AG09319 (cell line): ENCODE data around the gene MICU2.

Source experiments
- DNase-seq: peaks from one replicate; pipeline ENCODE4 v3.0.0-alpha.2; 2010; ENCODE audit warnings: low read depth; ENCODE audit errors: extremely low read depth
- TF ChIP-seq, protein P1 (sequence below): IDR thresholded peaks from 2 replicates; pipeline ENCODE4 v1.5.1; 2011; ENCODE audit warnings: low read depth, mild to moderate bottlenecking, inconsistent platforms, low read length, moderate library complexity

Gene MICU2

DNA sequence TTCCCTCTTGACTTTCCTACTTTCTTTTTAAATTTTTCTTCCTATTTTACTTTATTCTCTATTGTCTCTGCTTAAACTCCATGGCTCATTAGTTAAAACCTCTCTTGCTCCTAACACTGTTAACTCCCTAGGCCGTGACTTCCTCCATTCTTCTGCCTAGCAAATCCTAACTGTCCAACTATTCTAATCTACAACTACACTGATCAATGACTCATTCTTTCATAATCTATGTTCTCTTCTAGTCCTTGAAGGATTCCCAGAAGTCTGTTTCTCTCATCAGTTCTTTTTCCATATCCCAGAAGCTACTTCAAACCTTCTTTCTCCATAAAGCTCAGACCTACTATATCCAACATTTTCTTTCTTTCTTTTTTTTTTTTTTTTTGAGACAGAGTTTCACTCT, 66.9 kb downstream of the MICU2 start:
- no peak for DNase-seq
- TF ChIP-seq, protein P1, sequence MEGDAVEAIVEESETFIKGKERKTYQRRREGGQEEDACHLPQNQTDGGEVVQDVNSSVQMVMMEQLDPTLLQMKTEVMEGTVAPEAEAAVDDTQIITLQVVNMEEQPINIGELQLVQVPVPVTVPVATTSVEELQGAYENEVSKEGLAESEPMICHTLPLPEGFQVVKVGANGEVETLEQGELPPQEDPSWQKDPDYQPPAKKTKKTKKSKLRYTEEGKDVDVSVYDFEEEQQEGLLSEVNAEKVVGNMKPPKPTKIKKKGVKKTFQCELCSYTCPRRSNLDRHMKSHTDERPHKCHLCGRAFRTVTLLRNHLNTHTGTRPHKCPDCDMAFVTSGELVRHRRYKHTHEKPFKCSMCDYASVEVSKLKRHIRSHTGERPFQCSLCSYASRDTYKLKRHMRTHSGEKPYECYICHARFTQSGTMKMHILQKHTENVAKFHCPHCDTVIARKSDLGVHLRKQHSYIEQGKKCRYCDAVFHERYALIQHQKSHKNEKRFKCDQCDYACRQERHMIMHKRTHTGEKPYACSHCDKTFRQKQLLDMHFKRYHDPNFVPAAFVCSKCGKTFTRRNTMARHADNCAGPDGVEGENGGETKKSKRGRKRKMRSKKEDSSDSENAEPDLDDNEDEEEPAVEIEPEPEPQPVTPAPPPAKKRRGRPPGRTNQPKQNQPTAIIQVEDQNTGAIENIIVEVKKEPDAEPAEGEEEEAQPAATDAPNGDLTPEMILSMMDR: no peak

DNA sequence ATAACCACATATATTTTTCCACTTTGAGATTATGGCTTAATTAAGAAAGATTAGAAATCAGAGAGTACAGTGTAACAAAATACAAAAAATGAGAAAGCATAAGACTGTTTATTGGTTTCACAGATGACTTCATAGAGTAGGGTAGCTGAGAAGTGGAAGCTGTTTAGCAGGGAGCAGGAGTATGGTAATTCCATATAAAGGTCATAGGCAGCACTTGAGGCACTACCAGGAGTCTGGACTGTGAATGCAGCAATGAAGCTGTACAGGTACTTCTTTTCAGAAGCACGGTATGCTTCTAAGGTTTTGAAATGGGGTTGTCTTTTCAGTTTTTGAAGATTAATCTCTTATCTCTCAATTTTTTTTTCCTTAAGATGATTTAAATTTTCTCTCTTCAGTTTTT, 69.2 kb downstream of the MICU2 start:
- no peak for DNase-seq
- TF ChIP-seq, protein P1: no peak

DNA sequence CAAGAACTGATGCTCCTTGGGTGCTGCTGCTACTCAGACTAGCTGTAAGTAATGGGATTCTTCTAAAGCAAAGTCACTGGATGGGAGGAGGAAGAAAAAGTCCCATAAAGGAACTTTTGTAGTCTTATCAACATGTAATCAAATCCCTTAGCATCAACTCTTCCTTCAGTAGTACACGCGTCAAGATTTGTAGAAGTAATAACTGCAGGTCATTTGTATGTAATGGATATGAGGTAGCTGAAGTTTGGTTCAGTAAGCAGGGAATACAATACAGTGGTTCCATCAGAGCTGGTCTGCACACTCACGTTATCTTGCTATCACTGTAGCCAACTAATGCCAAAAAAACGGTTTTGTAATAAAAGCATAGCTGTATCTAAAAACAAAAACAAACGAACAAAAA, 72.5 kb downstream of the MICU2 start:
- TF ChIP-seq, protein P1: no peak
- DNase-seq: no peak

DNA sequence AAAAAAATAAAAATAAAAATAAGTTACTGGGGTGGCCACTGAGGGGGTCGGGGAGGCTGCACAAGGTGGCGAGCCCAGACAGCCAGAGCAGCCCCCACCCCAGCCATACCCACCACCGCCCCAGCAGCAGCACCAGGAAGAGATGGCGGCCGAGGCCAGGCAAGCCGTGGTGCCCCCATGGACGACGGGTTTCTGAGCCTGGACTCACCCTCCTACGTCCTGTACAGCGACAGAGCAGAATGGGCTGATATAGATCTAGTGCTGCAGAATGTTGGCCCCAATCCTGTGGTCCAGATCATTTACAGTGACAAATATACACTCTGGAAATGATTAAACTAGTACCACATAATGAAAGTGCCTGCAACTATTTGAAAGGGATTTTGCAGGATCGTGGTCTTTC, 73.3 kb downstream of the MICU2 start:
- no peak for DNase-seq

DNA sequence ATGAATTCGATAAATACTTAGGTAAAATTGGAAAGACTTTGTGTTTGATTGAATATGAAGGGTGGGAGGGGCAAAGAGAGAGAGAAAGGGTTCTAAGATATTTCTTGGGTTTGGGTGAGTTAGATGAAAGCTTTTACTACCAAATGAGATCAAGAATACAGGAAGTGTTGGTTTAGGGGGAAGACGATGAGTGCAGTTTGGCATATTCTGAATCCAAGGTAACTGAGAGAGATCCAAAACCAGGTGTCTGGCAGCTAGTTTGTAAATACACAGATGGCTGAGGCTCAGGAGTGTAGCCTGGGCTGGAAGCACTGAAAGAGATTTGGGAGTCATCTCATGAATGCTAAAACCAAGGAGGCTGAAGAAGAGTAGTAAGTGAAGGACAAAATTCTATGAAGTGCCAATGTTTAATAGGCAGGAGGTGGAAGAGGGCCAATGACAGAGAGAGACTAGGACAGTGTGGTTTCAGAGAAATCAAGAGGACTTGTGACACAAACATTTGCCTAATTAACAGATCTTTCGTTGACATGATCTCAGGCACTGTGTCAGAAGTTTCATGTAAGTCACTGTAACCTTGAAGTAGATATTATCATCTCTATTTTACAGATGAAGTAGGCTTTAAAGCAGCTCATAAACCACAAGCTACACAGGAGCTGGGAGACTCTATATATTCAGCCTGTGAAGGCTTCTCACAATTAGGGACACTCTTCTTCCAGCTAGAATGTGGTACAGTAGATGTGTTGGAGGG, 74.7 kb downstream of the MICU2 start:
- TF ChIP-seq, protein P1: no peak
- no peak for DNase-seq

More for the DNA sequence above, 73.3 kb downstream of the MICU2 start:
- TF ChIP-seq, protein P1: no peak

DNA sequence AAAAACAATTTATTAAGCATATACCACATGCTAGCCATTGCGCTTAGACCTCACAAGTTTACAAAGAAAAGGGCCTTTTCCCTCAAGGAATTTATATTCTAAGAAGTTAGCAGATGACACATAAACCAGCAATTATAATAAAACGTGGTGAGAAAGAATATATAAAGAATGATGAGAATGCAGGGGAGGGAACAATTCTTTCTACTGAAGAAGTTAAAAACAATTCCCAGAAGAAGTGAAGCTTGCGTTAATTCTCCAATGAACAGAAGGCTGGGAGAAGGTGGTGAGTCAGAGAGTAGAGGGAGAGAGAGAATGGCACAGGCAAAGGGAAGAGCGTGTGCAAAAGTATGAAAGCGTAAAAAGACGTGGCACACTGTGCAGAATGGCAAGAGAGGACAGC, 75.4 kb downstream of the MICU2 start:
- no peak for DNase-seq
- TF ChIP-seq, protein P1: no peak

DNA sequence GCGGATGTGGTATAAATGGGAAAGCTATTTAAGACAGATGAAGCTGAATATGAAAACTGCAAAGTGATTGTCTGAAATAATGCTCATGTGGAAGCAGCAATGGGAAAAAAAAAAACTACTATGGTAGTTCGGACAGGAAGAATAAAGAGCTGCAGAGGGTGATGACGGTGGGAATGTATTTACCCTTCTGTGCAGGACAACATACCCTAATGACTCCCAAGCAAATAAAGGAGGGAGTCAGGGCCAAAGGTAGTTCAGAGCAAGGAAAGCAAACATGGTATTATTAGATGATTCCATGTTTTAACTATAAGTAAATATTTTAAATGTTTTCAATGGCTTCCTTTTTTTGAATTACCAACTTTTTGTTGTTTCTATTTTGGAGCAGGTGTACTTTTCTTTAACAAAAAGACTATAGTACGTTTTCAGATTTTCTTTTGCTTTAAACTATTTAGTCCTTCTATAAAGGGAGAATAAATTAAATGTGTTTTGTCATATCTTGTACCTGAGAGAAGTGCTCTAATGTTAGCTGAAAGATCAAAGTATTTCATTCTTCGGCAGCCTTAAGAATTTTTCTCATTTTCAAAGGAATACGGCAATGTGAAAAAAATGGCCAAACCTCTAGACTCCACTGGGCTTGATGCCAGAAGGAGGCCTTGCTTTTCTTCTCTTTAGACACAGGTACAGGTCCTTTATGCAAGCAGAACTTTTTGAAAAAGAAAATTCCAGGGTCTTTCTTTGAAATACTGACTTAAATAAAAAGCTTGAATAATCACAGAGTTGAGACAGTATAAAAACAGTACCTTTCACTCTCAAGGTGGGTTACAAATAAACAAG, 77.0 kb downstream of the MICU2 start:
- TF ChIP-seq, protein P1: no peak
- no peak for DNase-seq
